DOHH2 (cell line): ENCODE data around the gene MICAL3.
A peak's percentile ranks its signal among the peaks of the same experiment; 100 is the strongest.

Experiments
- H3F3A ChIP-seq: fragments of 200-600 bp; sonication (generic), shearing (Covaris generic); 2 replicates; pipeline ENCODE4 v1.6.0; 2016; ENCODE audit warnings: antibody characterized with exemption, mild to moderate bottlenecking; ENCODE audit not compliant: control insufficient read depth, insufficient read depth
- H3K27ac ChIP-seq: fragments of 200-600 bp; sonication (generic); 2 replicates; pipeline ENCODE4 v1.5.1; 2014; ENCODE audit warnings: low read depth, mild to moderate bottlenecking, low read length, moderate library complexity
- H3K27me3 ChIP-seq: fragments of 200-600 bp; sonication (generic); 2 replicates; pipeline ENCODE4 v1.6.1; 2014; ENCODE audit warnings: mild to moderate bottlenecking, low read length, mixed read lengths; ENCODE audit not compliant: control insufficient read depth
- H3K36me3 ChIP-seq: fragments of 200-600 bp; sonication (generic); 2 replicates; pipeline ENCODE4 v1.6.1; 2014; ENCODE audit warnings: mild to moderate bottlenecking, low read length, moderate library complexity, mixed read lengths; ENCODE audit not compliant: control insufficient read depth
- H3K4me1 ChIP-seq: fragments of 200-600 bp; sonication (generic); 2 replicates; pipeline ENCODE4 v1.6.1; 2014; ENCODE audit warnings: mild to moderate bottlenecking, low read length, mixed read lengths; ENCODE audit not compliant: control insufficient read depth
- H3K4me2 ChIP-seq: fragments of 200-600 bp; sonication (generic); 2 replicates; pipeline ENCODE4 v1.6.0; 2014; ENCODE audit warnings: mild to moderate bottlenecking, low read length, moderate library complexity
- H3K4me3 ChIP-seq: fragments of 200-600 bp; sonication (generic); 2 replicates; pipeline ENCODE4 v1.5.1; 2014; ENCODE audit warnings: mild to moderate bottlenecking, low read length, mixed read lengths
- H3K79me2 ChIP-seq: fragments of 200-600 bp; sonication (generic); 2 replicates; pipeline ENCODE4 v1.6.1; 2014; ENCODE audit warnings: mild to moderate bottlenecking, low read length, mixed read lengths; ENCODE audit not compliant: control insufficient read depth
- H3K9me2 ChIP-seq: fragments of 200-600 bp; sonication (generic); replicated peaks from 2 replicates; pipeline ENCODE4 v1.6.1; 2014; ENCODE audit warnings: mild to moderate bottlenecking, low read length, mixed read lengths; ENCODE audit not compliant: control insufficient read depth
- H3K9me3 ChIP-seq: fragments of 200-600 bp; sonication (generic); 2 replicates; pipeline ENCODE4 v1.6.1; 2014; ENCODE audit warnings: antibody characterized with exemption, low read length, mixed read lengths; ENCODE audit not compliant: control insufficient read depth, insufficient read depth
- H4K20me1 ChIP-seq: fragments of 200-600 bp; sonication (generic); 2 replicates; pipeline ENCODE4 v1.6.0; 2014; ENCODE audit warnings: low read depth, mild to moderate bottlenecking, antibody characterized with exemption, low read length, moderate library complexity; ENCODE audit not compliant: control insufficient read depth, insufficient read depth
- EZH2phosphoT487 ChIP-seq: fragments of 200-600 bp; sonication (generic); IDR thresholded peaks from 2 replicates; pipeline ENCODE4 v1.6.1; 2017; ENCODE audit warnings: borderline replicate concordance, mild to moderate bottlenecking, antibody characterized with exemption, low read length, moderate library complexity, mixed read lengths
- TF ChIP-seq, protein P1 (sequence below): fragments of 200-600 bp; sonication (generic); IDR thresholded peaks from one replicate; pipeline ENCODE4 v1.5.1; 2014; ENCODE audit warnings: antibody characterized with exemption, mild to moderate bottlenecking, low read depth, low read length; ENCODE audit not compliant: poor library complexity, severe bottlenecking

MICAL3 gene

DNA sequence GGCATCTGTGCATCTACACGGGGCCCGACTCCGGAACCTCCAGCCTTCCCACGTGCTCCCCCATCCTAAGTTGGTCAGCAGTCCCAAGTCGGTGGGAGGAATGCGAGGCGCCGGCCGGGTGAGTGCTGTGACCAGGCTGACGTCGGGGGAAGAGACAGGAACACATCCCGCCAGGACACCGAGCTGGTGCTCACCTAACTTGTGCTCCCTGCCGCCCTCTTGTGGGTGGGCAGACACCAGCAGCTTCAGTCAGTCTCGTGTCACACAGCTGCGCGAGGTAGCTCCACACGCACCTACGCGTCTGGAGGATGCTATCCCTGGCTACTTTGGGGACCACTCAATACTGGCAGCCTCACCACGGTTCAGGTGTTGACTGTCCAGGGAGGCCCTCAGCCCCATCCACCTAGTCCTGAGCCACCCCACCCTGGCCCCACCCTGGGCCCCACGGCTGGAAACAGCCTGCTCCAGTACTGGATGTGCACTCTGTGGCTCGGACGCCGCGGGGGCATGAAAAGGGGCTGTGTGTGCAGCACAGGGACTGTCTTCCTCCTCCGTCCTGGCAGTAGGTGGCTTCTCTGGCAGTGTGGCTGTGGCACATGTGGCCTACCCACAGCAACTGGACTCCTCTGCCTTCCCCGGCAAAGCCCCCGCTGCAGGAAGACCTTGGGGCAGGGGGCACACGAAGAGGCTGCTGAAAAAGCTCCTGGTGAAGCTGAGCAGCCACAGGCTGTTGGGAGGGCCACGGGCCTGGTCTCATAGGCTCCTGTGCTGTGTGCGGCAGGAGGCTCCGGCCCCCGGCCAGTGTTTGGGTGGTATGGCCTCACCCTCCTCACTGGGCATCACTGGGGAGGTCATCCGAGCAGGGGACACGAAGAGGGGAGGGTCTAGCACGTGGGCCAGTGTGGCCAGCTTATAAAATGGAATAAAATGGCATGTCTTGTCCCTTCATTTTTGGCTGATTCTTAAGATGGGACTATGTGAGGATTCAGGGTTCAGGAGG is 238.9 kb downstream of the MICAL3 start:
- Histone ChIP-seq H3K9me2 (no peaks in the 10 kb centered on the region), H3K27ac (no peak overlapping the region), H3K4me1 (peaks cover 14% of the 10 kb centered on the region), H3F3A (0 out of 2 replicates have a peak, but pooled peaks cover 4% of the 10 kb centered on the region), H3K79me2 (no peaks in the 10 kb centered on the region), H3K27me3 (no peaks in the 10 kb centered on the region), H3K4me3 (no peak overlapping the region), H3K4me2 (no peak overlapping the region), H4K20me1 (no peaks in the 10 kb centered on the region), H3K9me3 (no peaks in the 10 kb centered on the region), H3K36me3 (peaks cover 3% of the 10 kb centered on the region; the same call in 1 of the 2 replicates)
- TF ChIP-seq, protein P1, sequence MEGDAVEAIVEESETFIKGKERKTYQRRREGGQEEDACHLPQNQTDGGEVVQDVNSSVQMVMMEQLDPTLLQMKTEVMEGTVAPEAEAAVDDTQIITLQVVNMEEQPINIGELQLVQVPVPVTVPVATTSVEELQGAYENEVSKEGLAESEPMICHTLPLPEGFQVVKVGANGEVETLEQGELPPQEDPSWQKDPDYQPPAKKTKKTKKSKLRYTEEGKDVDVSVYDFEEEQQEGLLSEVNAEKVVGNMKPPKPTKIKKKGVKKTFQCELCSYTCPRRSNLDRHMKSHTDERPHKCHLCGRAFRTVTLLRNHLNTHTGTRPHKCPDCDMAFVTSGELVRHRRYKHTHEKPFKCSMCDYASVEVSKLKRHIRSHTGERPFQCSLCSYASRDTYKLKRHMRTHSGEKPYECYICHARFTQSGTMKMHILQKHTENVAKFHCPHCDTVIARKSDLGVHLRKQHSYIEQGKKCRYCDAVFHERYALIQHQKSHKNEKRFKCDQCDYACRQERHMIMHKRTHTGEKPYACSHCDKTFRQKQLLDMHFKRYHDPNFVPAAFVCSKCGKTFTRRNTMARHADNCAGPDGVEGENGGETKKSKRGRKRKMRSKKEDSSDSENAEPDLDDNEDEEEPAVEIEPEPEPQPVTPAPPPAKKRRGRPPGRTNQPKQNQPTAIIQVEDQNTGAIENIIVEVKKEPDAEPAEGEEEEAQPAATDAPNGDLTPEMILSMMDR: peak; percentile 84
- no peak for TF ChIP-seq EZH2phosphoT487

DNA sequence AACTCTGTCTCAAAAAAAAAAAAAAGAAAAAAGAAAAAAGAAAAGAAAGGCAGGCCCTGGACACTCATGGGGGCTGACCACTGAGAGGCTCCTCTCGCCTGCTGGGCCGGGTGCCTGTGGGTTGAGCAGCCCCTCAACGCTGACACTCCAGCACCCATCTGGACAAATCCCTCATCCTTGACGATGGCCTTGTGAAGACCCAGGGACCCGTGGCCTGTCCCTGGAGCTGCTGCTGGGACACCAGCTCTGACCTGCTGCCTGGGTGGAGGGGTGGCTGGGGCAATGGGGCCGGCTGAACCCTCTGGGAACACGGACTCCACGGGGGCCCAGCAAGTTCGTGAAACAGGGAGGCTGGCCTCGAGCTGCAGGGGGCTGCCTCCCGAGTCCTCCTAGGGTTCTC is 239.6 kb downstream of the MICAL3 start:
- Histone ChIP-seq H3K9me2 (no peaks in the 10 kb centered on the region), H4K20me1 (no peaks in the 10 kb centered on the region), H3K27ac (no peak overlapping the region), H3K4me2 (no peak overlapping the region), H3K9me3 (no peaks in the 10 kb centered on the region), H3K27me3 (no peaks in the 10 kb centered on the region), H3K4me3 (no peak overlapping the region), H3K4me1 (peaks cover 21% of the 10 kb centered on the region), H3F3A (0 out of 2 replicates have a peak, but pooled peaks cover 4% of the 10 kb centered on the region), H3K36me3 (peaks cover 3% of the 10 kb centered on the region; the same call in 1 of the 2 replicates), H3K79me2 (no peaks in the 10 kb centered on the region)
- no peak for TF ChIP-seq EZH2phosphoT487
- TF ChIP-seq, protein P1: no peak

DNA sequence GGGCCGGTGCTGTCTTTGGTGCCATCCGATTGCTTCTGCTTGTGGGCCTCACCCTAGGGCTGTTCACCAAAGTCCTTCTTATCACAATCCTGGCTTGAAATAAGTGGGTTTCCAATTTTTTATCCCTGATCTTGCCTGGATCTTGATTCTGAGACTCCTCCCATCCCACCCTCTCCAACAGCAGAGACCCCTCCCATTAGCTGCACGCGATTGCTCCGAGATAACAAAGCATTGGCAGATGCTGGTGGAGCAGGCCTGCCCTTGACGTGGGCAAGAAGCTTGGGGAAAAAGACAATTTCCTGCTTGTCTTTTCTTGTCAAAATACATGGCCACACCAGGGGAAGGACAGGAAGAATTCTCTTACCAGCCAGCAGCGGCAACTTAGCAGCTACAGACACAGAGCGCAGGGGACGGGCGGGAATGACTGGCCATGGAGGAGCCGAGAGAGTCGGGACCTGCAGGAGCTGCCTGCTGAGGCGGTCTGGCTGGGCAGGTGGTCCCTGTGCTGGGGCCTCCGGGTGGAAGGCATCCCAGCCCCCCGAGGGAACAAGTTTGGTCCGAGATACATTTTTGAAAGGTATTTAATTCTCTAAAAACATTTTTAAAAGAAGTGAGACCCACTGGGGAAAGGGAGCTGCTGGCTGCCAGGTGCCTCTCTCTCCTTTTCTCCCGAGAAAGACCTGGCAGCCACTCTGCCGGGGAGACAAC is 240.4 kb downstream of the MICAL3 start:
- Histone ChIP-seq H3K4me1 (peaks cover 30% of the 10 kb centered on the region), H3K9me2 (no peaks in the 10 kb centered on the region), H3K27me3 (no peaks in the 10 kb centered on the region), H4K20me1 (no peaks in the 10 kb centered on the region), H3K27ac (no peak overlapping the region), H3F3A (0 out of 2 replicates have a peak, but pooled peaks cover 4% of the 10 kb centered on the region), H3K9me3 (no peaks in the 10 kb centered on the region), H3K4me3 (no peak overlapping the region), H3K79me2 (peaks cover under 1% of the 10 kb centered on the region), H3K36me3 (peaks cover 3% of the 10 kb centered on the region; the same call in 1 of the 2 replicates), H3K4me2 (no peak overlapping the region)
- no peak for TF ChIP-seq EZH2phosphoT487
- TF ChIP-seq, protein P1: no peak
